Measurements from ENCODE around the gene TRMT2B.

TRMT2B gene

DNA sequence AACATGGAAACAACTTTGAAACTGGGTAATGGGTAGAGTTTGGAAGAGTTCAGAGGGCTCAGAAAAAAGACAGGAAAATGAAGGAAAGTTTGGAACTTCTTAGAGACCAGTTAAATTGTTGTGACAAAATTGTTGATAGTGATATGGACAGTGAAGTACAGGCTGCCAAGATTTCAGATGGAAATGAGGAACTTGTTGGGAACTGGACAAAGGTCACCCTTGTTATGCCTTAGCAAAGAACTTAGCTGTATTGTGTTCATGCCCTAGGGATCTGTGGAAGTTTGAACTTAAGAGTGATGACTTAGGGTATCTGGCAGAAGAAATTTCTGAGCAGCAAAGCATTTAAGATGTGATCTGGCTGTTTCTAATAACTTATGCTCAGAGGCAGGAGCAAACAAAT, 87.5 kb downstream of the TRMT2B start:
- no peak for DNase-seq (ENCODE audit: low read depth)
- TF ChIP-seq, protein P1, sequence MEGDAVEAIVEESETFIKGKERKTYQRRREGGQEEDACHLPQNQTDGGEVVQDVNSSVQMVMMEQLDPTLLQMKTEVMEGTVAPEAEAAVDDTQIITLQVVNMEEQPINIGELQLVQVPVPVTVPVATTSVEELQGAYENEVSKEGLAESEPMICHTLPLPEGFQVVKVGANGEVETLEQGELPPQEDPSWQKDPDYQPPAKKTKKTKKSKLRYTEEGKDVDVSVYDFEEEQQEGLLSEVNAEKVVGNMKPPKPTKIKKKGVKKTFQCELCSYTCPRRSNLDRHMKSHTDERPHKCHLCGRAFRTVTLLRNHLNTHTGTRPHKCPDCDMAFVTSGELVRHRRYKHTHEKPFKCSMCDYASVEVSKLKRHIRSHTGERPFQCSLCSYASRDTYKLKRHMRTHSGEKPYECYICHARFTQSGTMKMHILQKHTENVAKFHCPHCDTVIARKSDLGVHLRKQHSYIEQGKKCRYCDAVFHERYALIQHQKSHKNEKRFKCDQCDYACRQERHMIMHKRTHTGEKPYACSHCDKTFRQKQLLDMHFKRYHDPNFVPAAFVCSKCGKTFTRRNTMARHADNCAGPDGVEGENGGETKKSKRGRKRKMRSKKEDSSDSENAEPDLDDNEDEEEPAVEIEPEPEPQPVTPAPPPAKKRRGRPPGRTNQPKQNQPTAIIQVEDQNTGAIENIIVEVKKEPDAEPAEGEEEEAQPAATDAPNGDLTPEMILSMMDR (IDR thresholded peaks at IDR 0.05; ENCODE audit: control insufficient read depth, extremely low read depth, insufficient read depth): no peak
- H3K4me3 ChIP-seq (ENCODE audit: low read depth, low read length): no peak overlapping the region

DNA sequence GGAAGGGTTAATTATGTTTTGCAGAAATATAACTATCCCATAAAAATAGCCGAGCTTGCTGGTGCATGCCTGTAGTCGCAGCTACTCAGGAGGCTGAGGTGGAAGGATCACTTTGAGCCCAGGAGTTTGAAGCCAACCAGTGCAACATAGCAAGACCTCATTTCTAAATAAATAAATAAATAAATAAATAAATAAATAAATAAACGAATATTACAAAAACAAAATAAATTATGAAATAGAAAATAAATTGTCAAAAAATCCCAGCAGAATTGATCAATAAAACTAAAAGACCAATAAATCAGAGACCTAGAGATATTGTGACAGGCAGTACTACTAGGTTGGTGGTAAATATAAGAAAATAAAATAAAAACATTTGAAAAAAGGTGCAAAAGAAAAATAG, 89.1 kb downstream of the TRMT2B start:
- DNase-seq (ENCODE audit: low read depth): no peak
- TF ChIP-seq, protein P1 (IDR thresholded peaks at IDR 0.05; ENCODE audit: control insufficient read depth, extremely low read depth, insufficient read depth): no peak
- H3K4me3 ChIP-seq (ENCODE audit: low read depth, low read length): no peak overlapping the region
